ENCODE measurements around the gene MYH11. TPM values are rescaled to one million over a fixed set of nuclear protein-coding genes. Genes with fewer than 3 reads are reported as not detected.
"Not testable (repeated sequence)": the region's sequence is repeated elsewhere in the genome, so short reads cannot be mapped to it uniquely, and the experiment has no call there.

MYH11 gene
- total and polyA plus RNA-seq, 8 donors: 1.6 to 24.7 (median 5.0) TPM

DNA sequence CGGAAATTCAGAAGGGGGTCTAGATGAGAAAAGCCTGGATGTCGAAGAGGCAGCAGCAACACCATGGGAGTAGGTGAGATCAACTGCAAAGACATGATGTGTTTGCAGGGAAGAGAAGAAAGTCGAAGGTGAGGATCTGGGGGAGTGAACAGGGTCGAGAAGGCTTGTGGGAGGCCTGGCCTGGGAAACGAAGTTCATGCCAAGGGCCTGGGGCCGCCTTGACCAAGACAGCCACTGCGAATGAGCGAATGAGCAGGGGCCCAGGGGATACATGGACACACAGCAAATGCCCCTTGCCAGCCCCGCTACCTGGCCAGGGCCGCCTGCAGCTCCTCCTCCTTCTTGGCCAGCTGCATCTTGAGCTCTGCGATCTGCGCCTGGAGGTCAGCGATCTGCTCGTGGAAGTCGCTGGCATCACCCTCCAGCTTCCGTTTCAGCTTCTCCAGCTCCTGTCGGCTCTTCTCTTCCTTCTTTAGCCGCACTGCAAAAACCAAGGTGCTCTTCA is 119.6 kb downstream of the MYH11 start:
- FAIRE-seq: no peak

DNA sequence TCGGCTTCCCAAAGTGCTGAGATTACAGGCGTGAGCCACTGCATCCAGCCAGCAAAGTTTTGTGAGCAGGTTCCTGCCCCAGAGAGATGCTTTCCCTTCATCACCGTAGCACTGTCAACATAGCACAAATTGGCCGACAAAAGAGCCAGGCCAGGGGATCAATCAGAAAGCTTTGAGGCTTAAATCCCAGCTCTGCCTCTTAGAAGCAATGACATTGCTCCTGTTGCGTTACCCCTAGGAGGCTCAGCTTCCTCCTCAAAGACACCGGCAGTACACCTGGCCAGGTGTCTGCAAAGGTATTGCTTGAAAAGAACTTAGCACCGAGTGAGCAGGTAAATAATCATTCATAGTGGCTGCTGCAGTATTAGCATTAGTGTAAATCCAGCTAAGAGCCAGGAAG is 120.3 kb downstream of the MYH11 start:
- Histone ChIP-seq H3K4me1 (no peaks in the 10 kb centered on the region), H3K27ac (no peak overlapping the region), H3K9me3 (no peaks in the 10 kb centered on the region), H3K4me3 (no peak overlapping the region), H3K36me3 (no peaks in the 10 kb centered on the region), H3K27me3 (no peaks in the 10 kb centered on the region)
- no peak for DNase-seq
- FAIRE-seq: no peak
- intact Hi-C loops (cut with DNase I): no loop called here
- TF ChIP-seq, protein P1, sequence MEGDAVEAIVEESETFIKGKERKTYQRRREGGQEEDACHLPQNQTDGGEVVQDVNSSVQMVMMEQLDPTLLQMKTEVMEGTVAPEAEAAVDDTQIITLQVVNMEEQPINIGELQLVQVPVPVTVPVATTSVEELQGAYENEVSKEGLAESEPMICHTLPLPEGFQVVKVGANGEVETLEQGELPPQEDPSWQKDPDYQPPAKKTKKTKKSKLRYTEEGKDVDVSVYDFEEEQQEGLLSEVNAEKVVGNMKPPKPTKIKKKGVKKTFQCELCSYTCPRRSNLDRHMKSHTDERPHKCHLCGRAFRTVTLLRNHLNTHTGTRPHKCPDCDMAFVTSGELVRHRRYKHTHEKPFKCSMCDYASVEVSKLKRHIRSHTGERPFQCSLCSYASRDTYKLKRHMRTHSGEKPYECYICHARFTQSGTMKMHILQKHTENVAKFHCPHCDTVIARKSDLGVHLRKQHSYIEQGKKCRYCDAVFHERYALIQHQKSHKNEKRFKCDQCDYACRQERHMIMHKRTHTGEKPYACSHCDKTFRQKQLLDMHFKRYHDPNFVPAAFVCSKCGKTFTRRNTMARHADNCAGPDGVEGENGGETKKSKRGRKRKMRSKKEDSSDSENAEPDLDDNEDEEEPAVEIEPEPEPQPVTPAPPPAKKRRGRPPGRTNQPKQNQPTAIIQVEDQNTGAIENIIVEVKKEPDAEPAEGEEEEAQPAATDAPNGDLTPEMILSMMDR (IDR thresholded peaks at IDR 0.05): no peak
- ATAC-seq: no peak
- 72 to 77% methylated on average over 7 of the region's 7 CpGs for WGBS, 2 donors

More for the DNA sequence above, 119.6 kb downstream of the MYH11 start:
- Histone ChIP-seq H3K27me3 (no peaks in the 10 kb centered on the region), H3K27ac (no peak overlapping the region), H3K4me3 (no peak overlapping the region), H3K36me3 (no peaks in the 10 kb centered on the region), H3K4me1 (no peaks in the 10 kb centered on the region), H3K9me3 (no peaks in the 10 kb centered on the region)
- WGBS, 2 donors: 80 to 81% methylated on average over 18 of the region's 18 CpGs
- ATAC-seq (no peak), DNase-seq (no peak)
- intact Hi-C loops (cut with DNase I): no loop called here
- TF ChIP-seq, protein P1 (IDR thresholded peaks at IDR 0.05): no peak

DNA sequence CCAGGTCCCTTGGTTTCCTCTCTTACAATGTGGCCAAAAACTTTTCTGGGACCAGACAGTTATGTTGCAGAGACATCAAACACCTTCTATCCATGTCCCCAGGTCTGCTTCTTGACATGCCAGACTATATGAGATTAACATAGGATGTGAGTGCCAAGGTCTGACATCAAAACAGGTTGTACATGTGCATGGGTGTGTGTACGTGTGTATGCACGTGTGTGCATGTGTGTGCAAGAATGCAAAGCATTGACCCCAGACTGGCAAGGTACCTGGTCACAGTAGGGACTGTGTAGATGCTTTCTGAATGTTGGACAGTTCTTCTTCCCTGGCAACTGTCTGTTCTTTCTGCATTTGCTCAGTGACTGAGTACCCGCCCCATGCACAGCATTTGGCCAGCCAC is 121.2 kb downstream of the MYH11 start:
- H3K9me3 ChIP-seq: no peaks in the 10 kb centered on the region
- no peaks in the 10 kb centered on the region for H3K4me1 ChIP-seq
- FAIRE-seq (no peak), ATAC-seq (no peak), DNase-seq (no peak)
- TF ChIP-seq, protein P1 (IDR thresholded peaks at IDR 0.05): no peak
- no peaks in the 10 kb centered on the region for H3K36me3 ChIP-seq
- no peak overlapping the region for H3K4me3 ChIP-seq
- WGBS, 2 donors: 85 to 93% methylated on average over 3 of the region's 3 CpGs
- intact Hi-C loops (cut with DNase I): no loop called here
- H3K27me3 ChIP-seq: no peaks in the 10 kb centered on the region
- H3K27ac ChIP-seq: no peak overlapping the region

DNA sequence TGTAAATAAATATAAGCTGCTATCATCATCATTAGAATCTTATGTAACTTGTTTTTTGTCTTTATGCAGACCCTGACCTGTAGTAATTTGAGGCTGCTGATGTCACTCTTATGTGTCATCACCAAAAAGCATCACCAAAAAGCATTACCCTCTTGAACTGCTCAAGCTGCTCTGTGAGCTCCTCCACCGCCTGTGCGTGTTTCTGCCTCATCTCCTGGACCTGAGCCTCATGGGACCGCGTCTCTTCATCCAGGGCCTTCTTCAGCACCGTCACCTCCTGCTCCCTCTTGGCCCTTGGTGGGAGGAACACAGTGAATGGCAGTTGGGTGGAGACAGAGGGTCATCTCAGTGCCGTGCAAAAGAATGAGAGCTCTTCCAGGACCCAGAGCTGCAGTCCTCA is 124.4 kb downstream of the MYH11 start:
- FAIRE-seq: no peak
- TF ChIP-seq, protein P1 (IDR thresholded peaks at IDR 0.05): no peak

DNA sequence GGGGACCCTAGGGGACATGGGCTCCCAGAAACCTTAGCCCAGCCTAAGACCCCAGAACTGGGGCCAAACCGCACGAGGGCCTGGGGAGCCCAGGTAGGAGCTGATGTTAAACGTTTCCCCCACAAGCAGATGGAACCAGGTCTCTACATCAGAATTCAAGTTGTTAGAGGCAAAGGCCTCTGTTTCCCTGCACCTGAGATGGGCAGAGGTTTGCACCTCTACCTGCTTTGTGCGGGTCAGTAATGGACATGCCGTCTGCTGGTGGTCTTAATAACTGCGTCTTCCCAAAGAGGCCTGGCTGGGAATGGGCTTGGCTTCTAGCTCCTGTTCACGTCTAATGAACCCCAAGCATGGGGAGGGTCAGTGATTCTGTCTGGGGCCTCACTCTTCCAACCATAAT is 127.7 kb downstream of the MYH11 start:
- Histone ChIP-seq H3K4me3 (no peak overlapping the region), H3K27ac (no peak overlapping the region), H3K9me3 (no peaks in the 10 kb centered on the region), H3K4me1 (no peaks in the 10 kb centered on the region), H3K27me3 (no peaks in the 10 kb centered on the region), H3K36me3 (peaks cover 0 to 4% (median 0%) of the 10 kb centered on the region in 3 donors)
- WGBS, 2 donors: 89 to 90% methylated on average over 7 of the region's 7 CpGs
- TF ChIP-seq, protein P1 (IDR thresholded peaks at IDR 0.05): no peak
- ATAC-seq: no peak
- DNase-seq: no peak
- intact Hi-C loops (cut with DNase I): no loop called here
- FAIRE-seq: no peak

More for the DNA sequence above, 124.4 kb downstream of the MYH11 start:
- no peaks in the 10 kb centered on the region for H3K9me3 ChIP-seq
- H3K4me1 ChIP-seq: no peaks in the 10 kb centered on the region
- no peaks in the 10 kb centered on the region for H3K27me3 ChIP-seq
- no peak for DNase-seq
- no peaks in the 10 kb centered on the region for H3K36me3 ChIP-seq
- ATAC-seq: no peak
- H3K27ac ChIP-seq: no peak overlapping the region
- 88 to 90% methylated on average over 6 of the region's 6 CpGs for WGBS, 2 donors
- no peak overlapping the region for H3K4me3 ChIP-seq
- intact Hi-C loops (cut with DNase I): no loop called here

DNA sequence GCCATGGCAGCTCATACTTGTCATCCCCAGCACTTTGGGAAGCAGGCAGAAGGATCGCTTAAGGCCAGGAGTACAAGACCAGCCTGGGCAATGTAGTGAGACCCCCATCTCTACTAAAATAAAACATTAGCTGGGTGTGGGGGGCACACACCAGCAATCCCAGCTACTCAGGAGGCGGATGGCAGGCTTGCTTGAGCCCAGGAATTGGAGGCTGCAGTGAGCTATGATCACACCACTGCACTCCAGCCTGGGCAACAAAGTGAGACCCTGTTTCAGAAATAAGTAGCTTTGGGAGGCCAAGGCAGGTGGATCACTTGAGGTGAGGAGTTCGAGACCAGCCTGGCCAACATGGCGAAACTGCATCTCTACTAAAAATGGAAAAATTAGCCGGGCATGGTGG is 129.1 kb downstream of the MYH11 start:
- H3K27me3 ChIP-seq; H3K9me3 ChIP-seq; H3K4me3 ChIP-seq; ATAC-seq; DNase-seq; intact Hi-C loops (cut with DNase I); FAIRE-seq; H3K36me3 ChIP-seq; H3K27ac ChIP-seq; H3K4me1 ChIP-seq: not testable (repeated sequence)
- WGBS, 2 donors: 95 to 100% methylated on average over 5 of the region's 5 CpGs

Measured in pancreas (tissue), 10 donors.